WTC11 (cell line): ENCODE data around the gene KLC1. TPM values are rescaled to one million over a fixed set of nuclear protein-coding genes. Genes with fewer than 3 reads are reported as not detected.

Experiments used
- ATAC-seq: fragments of 200-7000 bp; cut with Tn5 transposase; 2 replicates; pipeline ENCODE4 v1.10.0; 2021; ENCODE audit warnings: mild to moderate bottlenecking, moderate library complexity
- CTCF ChIA-PET: fragments of 300-600 bp; sonication (Branson Sonifier 250); formaldehyde crosslinking; loops from one replicate; lab custom pipeline; 2021; ENCODE audit warnings: antibody characterized with exemption; lab: Charles Lee
- POLR2A ChIA-PET: fragments of 350-600 bp; sonication (Branson Sonifier 250); formaldehyde crosslinking; loops from one replicate; lab custom pipeline; 2021; ENCODE audit warnings: antibody characterized with exemption; lab: Charles Lee
- DNase-seq: peaks from one replicate; pipeline ENCODE4 v3.0.0; 2021; ENCODE audit warnings: low spot score
- H3K27ac Mint-ChIP-seq: 2 replicates; pipeline ENCODE4 v1.8.0; 2021; ENCODE audit warnings: mixed read lengths
- H3K27me3 Mint-ChIP-seq: 2 replicates; pipeline ENCODE4 v1.8.0; 2021; ENCODE audit warnings: low read depth, mild to moderate bottlenecking, moderate library complexity, mixed read lengths
- H3K36me3 Mint-ChIP-seq: 2 replicates; pipeline ENCODE4 v1.8.0; 2021; ENCODE audit warnings: mixed read lengths
- H3K4me1 Mint-ChIP-seq: 2 replicates; pipeline ENCODE4 v1.8.0; 2022; ENCODE audit warnings: mixed read lengths
- H3K4me3 Mint-ChIP-seq: 2 replicates; pipeline ENCODE4 v1.8.0; 2021; ENCODE audit warnings: mild to moderate bottlenecking, moderate library complexity, mixed read lengths
- H3K9me3 Mint-ChIP-seq: 2 replicates; pipeline ENCODE4 v1.8.0; 2021; ENCODE audit warnings: mixed read lengths
- AFF4 ChIP-seq: sonication (generic); formaldehyde crosslinking; IDR thresholded peaks from 2 replicates; pipeline ENCODE4 v1.8.1; 2023; ENCODE audit warnings: mild to moderate bottlenecking, missing genetic modification reagents, borderline replicate concordance
- ATF2 ChIP-seq: sonication (generic); formaldehyde crosslinking; IDR thresholded peaks from 2 replicates; pipeline ENCODE4 v1.8.1; 2022; ENCODE audit warnings: low read depth, missing genetic modification reagents, borderline replicate concordance
- ATF3 ChIP-seq: sonication (generic); formaldehyde crosslinking; conservative IDR thresholded peaks from 2 replicates; pipeline ENCODE4 v1.8.1; 2022; ENCODE audit warnings: mild to moderate bottlenecking, missing genetic modification reagents
- CTCF ChIP-seq: fragments of 200-600 bp; IDR thresholded peaks from 2 replicates; pipeline ENCODE4 v1.8.0; 2022; ENCODE audit warnings: antibody characterized with exemption
- E2F5 ChIP-seq: sonication (generic); formaldehyde crosslinking; IDR thresholded peaks from 2 replicates; pipeline ENCODE4 v1.8.1; 2022; ENCODE audit warnings: mild to moderate bottlenecking, moderate library complexity, missing genetic modification reagents
- ELF4 ChIP-seq: sonication (generic); formaldehyde crosslinking; IDR thresholded peaks from 2 replicates; pipeline ENCODE4 v1.8.1; 2022; ENCODE audit warnings: low read depth, mild to moderate bottlenecking, moderate library complexity, missing genetic modification reagents
- EMX1 ChIP-seq: fragments of 250-450 bp; sonication (Bioruptor Pico); IDR thresholded peaks from 2 replicates; pipeline ENCODE4 v1.8.0; 2021; ENCODE audit warnings: mild to moderate bottlenecking
- ERG ChIP-seq: fragments of 250-450 bp; sonication (Bioruptor Pico); IDR thresholded peaks from 2 replicates; pipeline ENCODE4 v1.8.0; 2021; ENCODE audit warnings: mild to moderate bottlenecking
- ESRRA ChIP-seq: sonication (generic); formaldehyde crosslinking; IDR thresholded peaks from 2 replicates; pipeline ENCODE4 v1.8.1; 2022; ENCODE audit warnings: mild to moderate bottlenecking, missing genetic modification reagents, borderline replicate concordance
- FOXJ3 ChIP-seq: sonication (generic); formaldehyde crosslinking; IDR thresholded peaks from 2 replicates; pipeline ENCODE4 v1.9.0; 2021; ENCODE audit warnings: missing genetic modification reagents, mild to moderate bottlenecking, borderline replicate concordance
- FOXP4 ChIP-seq: sonication (generic); formaldehyde crosslinking; IDR thresholded peaks from 2 replicates; pipeline ENCODE4 v1.8.0; 2022; ENCODE audit warnings: mild to moderate bottlenecking, missing genetic modification reagents
- GABPB1 ChIP-seq: sonication (generic); formaldehyde crosslinking; IDR thresholded peaks from 2 replicates; pipeline ENCODE4 v1.8.1; 2023; ENCODE audit warnings: mild to moderate bottlenecking, missing genetic modification reagents
- HMGXB4 ChIP-seq: sonication (generic); formaldehyde crosslinking; IDR thresholded peaks from 2 replicates; pipeline ENCODE4 v1.8.1; 2023; ENCODE audit warnings: mild to moderate bottlenecking, moderate library complexity, missing genetic modification reagents
- NR3C1 ChIP-seq: sonication (generic); formaldehyde crosslinking; conservative IDR thresholded peaks from 2 replicates; pipeline ENCODE4 v1.8.1; 2023; ENCODE audit warnings: low read depth, mild to moderate bottlenecking, missing genetic modification reagents
- PRRX2 ChIP-seq: fragments of 250-450 bp; sonication (Bioruptor Pico); IDR thresholded peaks from 2 replicates; pipeline ENCODE4 v1.8.0; 2021; ENCODE audit warnings: mild to moderate bottlenecking
- SOX15 ChIP-seq: fragments of 250-450 bp; sonication (Bioruptor Pico); IDR thresholded peaks from 2 replicates; pipeline ENCODE4 v1.9.0; 2021; ENCODE audit warnings: mild to moderate bottlenecking
- TP53 ChIP-seq: sonication (generic); formaldehyde crosslinking; IDR thresholded peaks from 2 replicates; pipeline ENCODE4 v1.8.1; 2023; ENCODE audit warnings: mild to moderate bottlenecking, missing genetic modification reagents
- ZBTB21 ChIP-seq: sonication (generic); formaldehyde crosslinking; IDR thresholded peaks from 2 replicates; pipeline ENCODE4 v1.8.1; 2023; ENCODE audit warnings: mild to moderate bottlenecking, missing genetic modification reagents, borderline replicate concordance
- ZNF263 ChIP-seq: sonication (generic); formaldehyde crosslinking; IDR thresholded peaks from 2 replicates; pipeline ENCODE4 v1.8.1; 2022; ENCODE audit warnings: low read depth, mild to moderate bottlenecking, moderate library complexity, missing genetic modification reagents
- total RNA-seq: library from RNA; stranded (reverse); gene quantifications from 3 replicates; pipeline ENCODE4 v1.2.3, GENCODE V29; 2021

KLC1 gene
- total RNA-seq, 1 experiment from 2014 or later = 171 TPM

- Mint-ChIP-seq H3K9me3 (no peaks in the 10 kb centered on the region), H3K4me1 (peaks cover 35% of the 10 kb centered on the region), H3K4me3 (peak overlapping the region; percentile 78), H3K27ac (no peak overlapping the region), H3K36me3 (no peaks in the 10 kb centered on the region), H3K27me3 (peaks cover 2% of the 10 kb centered on the region; the same call in 1 of the 2 replicates)
- POLR2A ChIA-PET = interaction anchor here (0.6 to 1.3 kb wide), 7 partner anchors 9 to 344 kb away, joined by 3 to 5 read pairs (median 3); no protein-coding TSS in a partner anchor
- CTCF ChIA-PET = interaction anchor here (0.5 to 1.6 kb wide), 8 partner anchors 15 to 743 kb away, joined by 3 to 9 read pairs (median 4); partner anchors contain the start of gene BAG5
- ATAC-seq (no peak), DNase-seq (no peak)
- TF ChIP-seq FOXP4 (CRISPR knock-in tag) (no peak), E2F5 (CRISPR knock-in tag) (peak; percentile 23; the same call in 1 of the 2 replicates), ATF3 (no peak), ESRRA (CRISPR knock-in tag) (no peak), ERG (CRISPR knock-in tag) (no peak), ATF2 (CRISPR knock-in tag) (no peak), PRRX2 (CRISPR knock-in tag) (no peak), NR3C1 (CRISPR knock-in tag) (0 out of 2 replicates have a peak, but pooled peaks have one; percentile 8), SOX15 (CRISPR knock-in tag) (no peak), CTCF (no peak), ELF4 (CRISPR knock-in tag) (no peak), ZBTB21 (CRISPR knock-in tag) (no peak), GABPB1 (CRISPR knock-in tag) (no peak), EMX1 (CRISPR knock-in tag) (no peak), FOXJ3 (CRISPR knock-in tag) (no peak), ZNF263 (CRISPR knock-in tag) (peak; percentile 22; the same call in 1 of the 2 replicates), HMGXB4 (CRISPR knock-in tag) (no peak), TP53 (no peak), AFF4 (CRISPR knock-in tag) (no peak)
- TF ChIP-seq, all 79 proteins: peak for 3
Observed at GRCh38 chr14:103716091-103716801, 87.2 kb downstream of the KLC1 start.
